B cell (primary cell): ENCODE results near the gene NUP210. TPM values are rescaled to one million over a fixed set of nuclear protein-coding genes. Genes with fewer than 3 reads are reported as not detected.

Source experiments
- ATAC-seq: fragments of 200-7000 bp; cut with Tn5 transposase; one replicate; pipeline ENCODE4 v1.10.0; 2021; ENCODE audit warnings: low read depth, mild to moderate bottlenecking, moderate number of reproducible peaks, moderate library complexity
- CTCF ChIA-PET: fragments of 350-600 bp; sonication (Branson Sonifier 250); formaldehyde crosslinking; loops from one replicate; lab custom pipeline; 2021; ENCODE audit warnings: antibody characterized with exemption, inconsistent platforms; lab: Charles Lee
- POLR2A ChIA-PET: fragments of 350-600 bp; sonication (Branson Sonifier 250); formaldehyde crosslinking; loops from one replicate; lab custom pipeline; 2021; ENCODE audit warnings: antibody characterized with exemption; lab: Charles Lee
- DNase-seq: peaks from one replicate; pipeline ENCODE4 v3.0.0; 2013
- H2AFZ ChIP-seq: 2 replicates; pipeline ENCODE4 v1.6.1; 2012; ENCODE audit warnings: mild to moderate bottlenecking, low read depth, low read length; ENCODE audit not compliant: insufficient read depth, poor library complexity, severe bottlenecking
- H3K27ac ChIP-seq, 2 donors: 1 replicate in 1 of 2; 2 replicates in 1 of 2; pipeline ENCODE4 v1.5.1; 2012 to 2013; ENCODE audit warnings: low read length in 2 of 2, mild to moderate bottlenecking in 2 of 2, moderate library complexity in 1 of 2
- H3K27me3 ChIP-seq, 4 experiments: fragments of 200-600 bp in 1 of 4; sonication (generic) in 1 of 4; replicated peaks in 1 of 4; 1 replicate in 2 of 4; 2 replicates in 2 of 4; pipeline versions ENCODE4 v1.6.1 to v1.7.0; 2013 to 2016; ENCODE audit warnings: low read length in 3 of 4, mild to moderate bottlenecking in 2 of 4, mixed read lengths in 1 of 4, moderate library complexity in 1 of 4; ENCODE audit not compliant: insufficient read depth in 4 of 4, control insufficient read depth in 3 of 4; ENCODE audit errors: control extremely low read depth in 1 of 4
- H3K36me3 ChIP-seq, 2 experiments: replicated peaks in 1 of 2; 1 replicate in 1 of 2; 2 replicates in 1 of 2; pipeline versions ENCODE4 v1.6.1 to v1.7.1; 2013; ENCODE audit warnings: low read length in 1 of 2; ENCODE audit not compliant: insufficient read depth in 2 of 2, control insufficient read depth in 1 of 2; ENCODE audit errors: control extremely low read depth in 1 of 2, extremely low read depth in 1 of 2
- H3K4me1 ChIP-seq, 2 donors: fragments of 200-600 bp in 1 of 2; sonication (generic) in 1 of 2; 1 replicate in 1 of 2; 2 replicates in 1 of 2; pipeline versions ENCODE4 v1.5.1 to v1.6.1; 2013 to 2017; ENCODE audit warnings: low read length in 2 of 2; ENCODE audit not compliant: control insufficient read depth in 2 of 2, insufficient read depth in 2 of 2
- H3K4me2 ChIP-seq: replicated peaks from 2 replicates; pipeline ENCODE3; 2012; ENCODE audit warnings: mild to moderate bottlenecking, low read depth, low read length; ENCODE audit not compliant: poor library complexity, severe bottlenecking
- H3K4me3 ChIP-seq, 5 experiments: fragments of 200-600 bp in 1 of 5; sonication (generic) in 1 of 5; 1 replicate in 3 of 5; 2 replicates in 2 of 5; pipeline versions ENCODE4 v1.5.1 to v1.7.0; 2011 to 2016; ENCODE audit warnings: low read length in 4 of 5, mild to moderate bottlenecking in 4 of 5, low read depth in 2 of 5, control low read depth in 1 of 5, moderate library complexity in 1 of 5; ENCODE audit not compliant: insufficient read depth in 1 of 5; ENCODE audit errors: control extremely low read depth in 1 of 5, extremely low read depth in 1 of 5
- H3K79me2 ChIP-seq: fragments of 200-600 bp; sonication (generic); one replicate; pipeline ENCODE4 v1.6.0; 2016; ENCODE audit warnings: low read length; ENCODE audit not compliant: control insufficient read depth, insufficient read depth
- H3K9ac ChIP-seq: fragments of 200-600 bp; sonication (generic); 2 replicates; pipeline ENCODE4 v1.6.1; 2017; ENCODE audit warnings: mild to moderate bottlenecking, low read length, moderate library complexity
- H3K9me3 ChIP-seq, 3 donors: one replicate each; pipeline versions ENCODE4 v1.6.1 to v1.7.1; 2013; ENCODE audit warnings: low read length in 2 of 3; ENCODE audit not compliant: control insufficient read depth in 2 of 3, insufficient read depth in 1 of 3; ENCODE audit errors: control extremely low read depth in 1 of 3
- H4K20me1 ChIP-seq: 2 replicates; pipeline ENCODE4 v1.6.0; 2012; ENCODE audit warnings: mild to moderate bottlenecking, low read length; ENCODE audit not compliant: insufficient read depth, control insufficient read depth, poor library complexity, severe bottlenecking
- H3K27ac Mint-ChIP-seq: one replicate; pipeline ENCODE4 v1.8.0; 2021; ENCODE audit warnings: mixed read lengths
- H3K27me3 Mint-ChIP-seq: one replicate; pipeline ENCODE4 v1.8.0; 2021; ENCODE audit warnings: mixed read lengths
- H3K4me1 Mint-ChIP-seq: one replicate; pipeline ENCODE4 v1.8.0; 2021; ENCODE audit warnings: mixed read lengths
- H3K4me3 Mint-ChIP-seq: one replicate; pipeline ENCODE4 v1.8.0; 2021; ENCODE audit warnings: mixed read lengths
- H3K9me3 Mint-ChIP-seq: one replicate; pipeline ENCODE4 v1.8.0; 2022; ENCODE audit warnings: mixed read lengths; ENCODE audit not compliant: insufficient read depth
- CTCF ChIP-seq: fragments of 200-600 bp; IDR thresholded peaks from one replicate; pipeline ENCODE4 v1.8.0; 2022; ENCODE audit warnings: antibody characterized with exemption, mild to moderate bottlenecking
- EZH2 ChIP-seq: IDR thresholded peaks from 2 replicates; pipeline ENCODE4 v1.6.1; 2012; ENCODE audit warnings: borderline replicate concordance, low read depth, mild to moderate bottlenecking, moderate library complexity, low read length; ENCODE audit not compliant: insufficient read depth, poor library complexity, severe bottlenecking
- WGBS: methylation state at CpG from one replicate; pipeline ENCODE4 v1.1.5; 2013; ENCODE audit warnings: missing lambda C conversion rate; ENCODE audit not compliant: insufficient coverage; 5-methylcytosine and 5-hydroxymethylcytosine counted together
- intact Hi-C: fragments of 100-400 bp; cut with micrococcal nuclease; formaldehyde crosslinking; loops from one replicate; pipeline ENCODE4 v1.10.0; 2022
- polyA plus RNA-seq: library from polyadenylated mRNA; depleted of rRNA; stranded (reverse); fragments of >200 nt; gene quantifications from 2 replicates; pipeline ENCODE4 v1.2.3, GENCODE V29; 2012
- total RNA-seq, 2 donors: library from RNA; stranded (reverse); fragments of 120-200 nt in 1 of 2; gene quantifications; 1 replicate in 1 of 2; 2 replicates in 1 of 2; pipeline versions ENCODE4 v1.2.3 to v1.2.4, GENCODE V29; 2013 to 2022

Gene NUP210
- total and polyA plus RNA-seq, 2 donors (not counting 1 experiment from before 2014, with no cell fraction given): 114 to 159 TPM

GRCh38 chr3:13417166-13417947, 2.8 kb downstream of the NUP210 start:
- intact Hi-C loops: no loop called here
- H2AFZ ChIP-seq: no peak overlapping the region
- peak overlapping the region; percentile 98 for H3K27ac Mint-ChIP-seq
- no peak overlapping the region for H3K4me3 ChIP-seq
- H3K4me3 Mint-ChIP-seq: peak overlapping the region; percentile 93
- no peak for TF ChIP-seq CTCF
- TF ChIP-seq EZH2: no peak
- peaks cover 74 to 79% of the 10 kb centered on the region in 2 donors for H3K4me1 ChIP-seq
- H3K9me3 ChIP-seq: no peaks in the 10 kb centered on the region
- H3K9ac ChIP-seq: no peak overlapping the region
- DNase-seq (no peak), ATAC-seq (no peak)
- CTCF ChIA-PET: interaction anchor here (1.3 to 6.1 kb wide), 6 partner anchors 9 to 325 kb away, joined by 3 to 66 read pairs (median 6); no protein-coding TSS in a partner anchor
- POLR2A ChIA-PET: interaction anchor here (0.6 kb wide), 1 partner anchor 272 kb away, joined by 6 read pairs; no protein-coding TSS in a partner anchor
- peaks cover 0 to 9% of the 10 kb centered on the region in 2 experiments for H3K36me3 ChIP-seq
- peak overlapping the region; percentile 93 for H3K4me2 ChIP-seq
- no peaks in the 10 kb centered on the region for H3K27me3 ChIP-seq
- 72% methylated on average over 2 of the region's 6 CpGs for WGBS
- H3K27me3 Mint-ChIP-seq: no peaks in the 10 kb centered on the region
- no peaks in the 10 kb centered on the region for H3K9me3 Mint-ChIP-seq
- peaks cover 76% of the 10 kb centered on the region for H3K4me1 Mint-ChIP-seq
- peaks cover 71% of the 10 kb centered on the region for H3K79me2 ChIP-seq
- peaks cover 32% of the 10 kb centered on the region for H4K20me1 ChIP-seq
- H3K27ac ChIP-seq: peak overlapping the region; percentile 90 to 91
